OCI-LY3 (cell line): ENCODE measurements around the gene SLC17A9.

ENCODE experiments used
- CTCF ChIP-seq: fragments of 200-600, 300-600 bp; sonication (generic); IDR thresholded peaks from 2 replicates; pipeline ENCODE4 v1.5.1; 2014; ENCODE audit warnings: antibody characterized with exemption, low read length, low read depth
- EZH2phosphoT487 ChIP-seq: fragments of 200-600 bp; shearing (Covaris generic); IDR thresholded peaks from 2 replicates; pipeline ENCODE4 v1.6.1; 2018; ENCODE audit warnings: antibody characterized with exemption, mixed run types, low read depth

- no peak for TF ChIP-seq CTCF
- no peak for TF ChIP-seq EZH2phosphoT487
Observed at GRCh38 chr20:62966212-62967148, 14.0 kb downstream of the SLC17A9 start.
